GM19438 (cell line): ENCODE measurements around the gene NOP53.
"Not testable (repeated sequence)": the region's sequence is repeated elsewhere in the genome, so short reads cannot be mapped to it uniquely, and the experiment has no call there.

Source experiments
- ATAC-seq: cut with Tn5 transposase; IDR thresholded peaks from one replicate; pipeline ENCODE4 v1.9.1; 2021; ENCODE audit warnings: low read depth; ENCODE audit not compliant: unreplicated experiment

Gene NOP53

GRCh38 chr19:47745010-47745901 is at the start of gene NOP53:
Gene NOP53 (plus strand): TSS chr19:47745546. CDS start chr19:47745560, 14 bp downstream.
- peak; percentile 75 for ATAC-seq

DNA sequence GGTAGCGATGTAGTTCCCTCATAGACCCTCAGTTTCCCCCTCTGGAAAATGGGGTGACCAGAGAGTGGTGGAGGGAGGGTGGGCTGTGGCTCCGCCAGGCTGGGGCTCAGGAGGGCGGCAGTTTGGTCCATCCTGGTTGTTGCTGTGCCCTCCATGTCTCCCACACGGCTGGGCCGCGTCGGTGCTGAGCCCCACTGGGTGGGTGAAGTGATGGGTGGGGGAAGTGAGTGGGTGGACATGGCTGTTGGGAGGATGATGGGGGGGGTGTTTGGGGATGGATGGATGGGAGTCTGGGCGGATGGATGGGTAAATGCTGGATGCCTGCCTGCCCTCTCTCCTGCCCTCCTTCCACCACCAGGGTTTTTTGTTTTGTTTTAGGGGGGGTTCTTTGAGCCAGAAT is 48.7 kb upstream of the NOP53 start:
- ATAC-seq: no peak

- ATAC-seq: peak; percentile 66
Measured at GRCh38 chr19:47697863-47698609, 47.3 kb upstream of the NOP53 start.

DNA sequence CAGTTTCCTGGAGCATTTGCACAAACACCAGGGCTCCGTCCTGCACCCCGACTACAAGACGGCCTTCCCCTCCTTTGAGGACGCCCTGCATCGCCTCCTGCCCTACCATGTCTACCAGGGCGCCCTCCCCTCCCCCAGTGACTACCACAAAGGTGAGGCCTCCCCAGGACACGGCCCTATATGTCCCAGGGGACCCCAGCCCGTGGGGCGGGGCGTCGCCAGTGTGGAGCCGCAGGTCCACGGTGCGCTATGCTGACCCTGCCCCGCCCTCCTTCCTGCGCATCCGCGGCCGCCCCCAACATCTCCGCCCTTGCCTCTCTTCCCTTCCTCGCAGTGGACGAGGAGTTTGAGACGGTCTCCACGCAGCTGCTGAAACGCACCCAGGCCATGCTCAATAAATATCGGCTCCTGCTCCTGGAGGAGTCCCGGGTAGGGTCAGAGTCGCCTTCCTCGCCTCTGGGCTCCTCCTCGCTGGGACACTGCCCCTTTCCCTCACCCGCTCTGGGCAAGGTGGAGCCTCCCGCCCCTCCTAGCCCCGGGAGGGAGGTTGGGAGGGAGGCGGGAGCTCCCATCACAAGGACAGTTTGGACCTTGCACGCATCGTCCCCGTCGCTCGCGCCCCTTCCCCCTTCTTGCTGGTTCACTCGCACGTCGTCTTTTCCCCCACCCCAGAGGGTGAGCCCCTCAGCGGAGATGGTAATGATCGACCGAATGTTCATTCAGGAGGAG is 46.6 kb upstream of the NOP53 start:
- no peak for ATAC-seq

DNA sequence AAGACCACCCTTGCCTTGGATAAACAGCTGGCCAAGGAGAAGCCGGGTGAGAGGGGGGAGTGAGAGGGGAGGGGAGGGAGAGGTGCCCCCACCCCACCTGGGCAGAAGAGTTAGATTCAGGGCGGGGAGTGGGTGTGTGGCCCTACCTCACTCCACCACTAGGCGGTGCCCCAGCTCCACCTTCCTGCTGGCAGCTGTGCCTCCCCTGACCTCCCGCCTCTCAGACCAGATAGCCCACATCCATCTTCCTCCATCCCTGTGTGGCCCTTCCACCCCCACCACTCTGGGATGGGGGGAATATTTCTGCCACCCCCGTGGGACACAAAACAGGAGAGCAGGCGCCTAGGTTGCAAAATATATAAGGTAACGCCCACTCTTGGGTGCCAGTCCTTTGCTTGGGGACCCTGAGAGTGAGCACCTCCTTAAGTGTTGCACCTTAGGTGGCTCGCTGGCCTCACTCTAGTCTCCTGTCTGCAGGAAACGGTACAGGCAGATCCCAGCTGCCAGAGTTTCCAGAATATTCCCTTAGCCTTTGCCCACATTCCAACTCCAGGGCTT is 45.9 kb upstream of the NOP53 start:
- no peak for ATAC-seq

DNA sequence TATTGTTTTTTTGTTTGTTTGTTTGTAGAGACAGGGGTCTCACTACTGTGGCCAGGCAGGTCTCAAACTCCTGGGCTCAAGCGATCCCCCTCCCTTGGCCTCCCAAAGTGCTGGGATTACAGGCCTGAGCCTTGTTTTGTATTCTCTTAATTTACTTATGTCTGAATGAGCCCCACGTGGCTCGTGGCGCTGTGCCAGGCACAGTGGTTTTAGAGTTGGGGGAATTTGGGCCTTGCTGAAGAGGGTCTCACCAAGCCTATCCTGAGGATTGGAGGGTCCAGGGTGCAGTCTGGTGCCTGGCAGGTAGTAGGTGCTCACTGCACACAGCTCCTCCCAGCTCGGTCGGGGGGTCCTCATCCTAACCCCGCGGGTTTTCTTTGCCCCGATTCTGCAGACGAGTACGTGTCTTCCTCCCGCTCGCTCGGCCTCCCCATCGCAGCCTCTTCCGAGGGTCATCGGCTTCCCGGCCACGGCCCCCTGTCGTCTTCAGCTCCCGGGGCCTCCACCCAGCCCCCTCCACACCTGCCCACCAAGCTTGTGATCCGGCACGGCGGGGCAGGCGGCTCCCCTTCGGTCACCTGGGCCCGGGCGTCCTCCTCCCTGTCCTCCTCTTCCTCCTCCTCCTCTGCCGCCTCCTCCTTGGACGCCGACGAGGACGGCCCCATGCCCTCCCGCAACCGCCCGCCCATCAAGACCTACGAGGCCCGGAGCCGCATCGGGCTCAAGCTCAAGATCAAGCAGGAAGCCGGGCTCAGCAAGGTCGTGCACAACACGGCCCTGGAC is 44.2 kb upstream of the NOP53 start:
- ATAC-seq: no peak

DNA sequence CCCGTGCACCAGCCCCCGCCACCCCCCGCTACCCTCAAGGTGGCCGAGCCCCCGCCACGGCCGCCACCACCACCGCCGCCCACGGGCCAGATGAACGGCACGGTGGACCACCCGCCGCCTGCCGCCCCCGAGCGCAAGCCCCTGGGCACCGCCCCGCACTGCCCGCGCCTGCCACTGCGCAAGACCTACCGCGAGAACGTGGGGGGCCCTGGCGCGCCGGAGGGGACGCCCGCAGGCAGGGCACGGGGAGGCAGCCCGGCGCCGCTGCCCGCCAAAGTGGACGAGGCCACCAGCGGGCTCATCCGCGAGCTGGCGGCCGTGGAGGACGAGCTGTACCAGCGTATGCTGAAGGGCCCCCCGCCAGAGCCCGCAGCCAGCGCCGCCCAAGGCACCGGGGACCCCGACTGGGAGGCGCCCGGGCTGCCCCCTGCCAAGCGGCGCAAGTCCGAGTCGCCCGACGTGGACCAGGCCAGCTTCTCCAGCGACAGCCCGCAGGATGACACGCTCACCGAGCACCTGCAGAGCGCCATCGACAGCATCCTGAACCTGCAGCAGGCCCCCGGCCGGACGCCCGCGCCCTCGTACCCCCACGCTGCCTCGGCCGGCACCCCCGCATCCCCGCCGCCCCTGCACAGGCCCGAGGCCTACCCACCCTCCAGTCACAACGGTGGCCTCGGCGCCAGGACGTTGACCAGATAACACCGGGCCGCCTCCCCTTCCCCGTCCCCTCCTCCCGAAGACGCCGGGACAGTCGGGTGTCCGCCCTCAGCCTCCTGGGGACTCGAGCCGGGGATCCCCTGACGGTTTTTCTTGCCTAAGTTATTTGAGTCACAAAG is 43.4 kb upstream of the NOP53 start:
- ATAC-seq: no peak

DNA sequence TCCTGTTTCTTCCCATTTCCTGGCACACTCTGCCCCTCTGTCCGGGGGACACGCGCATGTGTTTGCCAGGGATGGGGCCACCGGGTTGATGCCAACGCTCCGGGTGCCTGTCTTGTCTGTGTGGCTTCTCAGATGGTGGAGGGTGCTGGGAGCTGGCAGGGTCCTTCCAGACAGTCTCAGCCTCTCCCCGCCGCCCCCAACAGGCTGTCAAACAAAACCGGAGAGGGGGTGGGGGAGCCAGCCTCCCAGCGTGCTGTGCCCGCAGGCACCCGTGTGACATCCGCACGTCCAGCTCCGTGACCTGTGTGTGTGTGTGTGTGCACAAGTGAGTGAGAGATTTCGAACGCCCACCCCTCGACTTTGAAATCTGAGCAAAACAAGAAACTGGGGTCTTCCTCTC is 42.7 kb upstream of the NOP53 start:
- no peak for ATAC-seq

DNA sequence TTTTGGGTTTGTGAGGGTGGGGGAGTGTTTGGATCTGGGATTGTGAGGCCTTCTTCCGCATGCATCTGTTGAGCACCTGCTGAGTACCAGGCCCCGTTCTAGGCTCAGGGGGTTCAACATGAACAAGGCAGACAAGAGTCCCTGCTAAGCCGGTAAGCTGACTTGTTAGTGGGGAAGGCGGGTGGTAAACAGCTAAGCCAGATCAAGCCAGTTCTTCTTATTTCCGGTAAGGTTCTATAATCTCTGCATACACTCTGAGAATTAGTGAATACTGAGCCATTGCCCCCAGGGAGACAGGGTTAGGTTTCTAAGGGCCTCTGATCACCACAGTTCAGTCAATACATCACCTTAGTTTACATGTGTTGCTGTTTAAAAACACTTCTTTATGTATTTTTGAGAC is 42.0 kb upstream of the NOP53 start:
- ATAC-seq: no peak

- ATAC-seq: no peak
Measured at GRCh38 chr19:47704024-47704423, 41.3 kb upstream of the NOP53 start.

- no peak for ATAC-seq
Measured at GRCh38 chr19:47704656-47705055, 40.7 kb upstream of the NOP53 start.

GRCh38 chr19:47707135-47707925 is 38.0 kb upstream of the NOP53 start:
- ATAC-seq: no peak

DNA sequence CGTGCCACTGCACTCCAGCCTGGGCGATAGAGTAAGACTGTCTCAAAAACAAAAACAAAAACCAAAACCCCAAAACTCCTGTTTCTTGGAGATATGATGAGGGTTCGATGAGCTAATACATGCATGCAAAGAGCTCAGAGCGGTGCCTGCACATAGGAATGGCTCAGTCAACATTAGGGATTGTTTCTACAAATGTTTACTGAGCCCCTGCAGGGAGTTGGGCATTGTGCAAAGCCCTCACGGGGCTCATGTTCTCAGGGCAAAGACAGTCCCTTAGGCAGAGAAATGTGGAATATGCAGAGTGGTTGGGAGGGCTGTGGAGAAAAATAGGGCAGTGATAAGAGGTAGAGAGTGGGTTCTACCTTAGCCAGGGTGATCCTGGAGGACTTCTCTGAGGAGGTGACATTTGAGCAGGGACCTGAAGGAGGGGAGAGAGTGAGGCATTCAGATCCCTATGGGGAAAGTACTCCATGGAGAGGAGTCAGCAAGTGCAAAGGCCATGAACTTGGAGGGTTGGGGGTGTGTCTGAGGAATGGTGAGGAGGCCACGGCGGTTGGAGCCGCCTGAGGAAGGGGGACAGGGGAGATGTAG is 33.6 kb upstream of the NOP53 start:
- ATAC-seq: no peak

- no peak for ATAC-seq
Measured at GRCh38 chr19:47713046-47714021, 32.0 kb upstream of the NOP53 start, which contains the start of gene EHD2. Gene EHD2 (plus strand): TSS chr19:47713422. CDS start chr19:47716613, 3,191 bp downstream.

- ATAC-seq: no peak
Measured at GRCh38 chr19:47714339-47714738, 31.0 kb upstream of the NOP53 start.

- not testable (repeated sequence) for ATAC-seq
Measured at GRCh38 chr19:47714855-47715254, 30.5 kb upstream of the NOP53 start.
